ENCODE data around the gene KIF11. TPM values are rescaled to one million over a fixed set of nuclear protein-coding genes. Genes with fewer than 3 reads are reported as not detected.

The KIF11 gene
- total RNA-seq, 1 donor = 4.0 TPM

GRCh38 chr10:92681306-92681834 is 88.4 kb downstream of the KIF11 start:
- Histone ChIP-seq H3K27me3 (ENCODE audit: insufficient read depth, low read length) (no peaks in the 10 kb centered on the region), H3K36me3 (ENCODE audit: insufficient read depth, low read length) (no peaks in the 10 kb centered on the region), H3K27ac (ENCODE audit: low read depth, low read length) (no peak overlapping the region), H4K20me1 (ENCODE audit: insufficient read depth, low read length) (no peaks in the 10 kb centered on the region), H3K4me1 (ENCODE audit: insufficient read depth, low read length) (no peaks in the 10 kb centered on the region), H3K79me2 (ENCODE audit: insufficient read depth, low read length) (no peaks in the 10 kb centered on the region), H3K4me2 (ENCODE audit: insufficient read depth, low read length) (no peak overlapping the region), H3K9me3 (ENCODE audit: low read depth, low read length) (peaks cover 2% of the 10 kb centered on the region), H3K4me3 (ENCODE audit: insufficient read depth, low read length) (no peak overlapping the region), H2AFZ (ENCODE audit: low read length) (no peak overlapping the region)
- no peak for DNase-seq (ENCODE audit: insufficient read length, low spot score, missing footprints)
- no peak for TF ChIP-seq CTCF (IDR thresholded peaks at IDR 0.05; ENCODE audit: extremely low read depth, low read depth, low read length)

GRCh38 chr10:92688573-92688926 is 95.6 kb downstream of the KIF11 start:
- peak overlapping the region; percentile 83 for H3K4me3 ChIP-seq (ENCODE audit: insufficient read depth, low read length)
- H3K79me2 ChIP-seq (ENCODE audit: insufficient read depth, low read length) = no peaks in the 10 kb centered on the region
- peaks cover 2% of the 10 kb centered on the region for H3K9me3 ChIP-seq (ENCODE audit: low read depth, low read length)
- no peak overlapping the region for H3K27ac ChIP-seq (ENCODE audit: low read depth, low read length)
- H3K4me1 ChIP-seq (ENCODE audit: insufficient read depth, low read length) = no peaks in the 10 kb centered on the region
- peak overlapping the region; percentile 85 for H3K4me2 ChIP-seq (ENCODE audit: insufficient read depth, low read length)
- DNase-seq (ENCODE audit: insufficient read length, low spot score, missing footprints) = no peak
- TF ChIP-seq CTCF (IDR thresholded peaks at IDR 0.05; ENCODE audit: extremely low read depth, low read depth, low read length) = no peak
- H2AFZ ChIP-seq (ENCODE audit: low read length) = peak overlapping the region; percentile 91
- no peaks in the 10 kb centered on the region for H3K36me3 ChIP-seq (ENCODE audit: insufficient read depth, low read length)
- no peaks in the 10 kb centered on the region for H3K27me3 ChIP-seq (ENCODE audit: insufficient read depth, low read length)
- no peaks in the 10 kb centered on the region for H4K20me1 ChIP-seq (ENCODE audit: insufficient read depth, low read length)

GRCh38 chr10:92688927-92689662 is 96.2 kb downstream of the KIF11 start:
- peak; percentile 91 for DNase-seq (ENCODE audit: insufficient read length, low spot score, missing footprints)

More at GRCh38 chr10:92688927-92689662, 96.2 kb downstream of the KIF11 start:
- Histone ChIP-seq H3K4me2 (ENCODE audit: insufficient read depth, low read length) (peak overlapping the region; percentile 85), H3K79me2 (ENCODE audit: insufficient read depth, low read length) (no peaks in the 10 kb centered on the region), H3K4me1 (ENCODE audit: insufficient read depth, low read length) (no peaks in the 10 kb centered on the region), H3K36me3 (ENCODE audit: insufficient read depth, low read length) (no peaks in the 10 kb centered on the region), H3K9me3 (ENCODE audit: low read depth, low read length) (peaks cover 2% of the 10 kb centered on the region), H3K27ac (ENCODE audit: low read depth, low read length) (no peak overlapping the region), H3K4me3 (ENCODE audit: insufficient read depth, low read length) (peak overlapping the region; percentile 83), H3K27me3 (ENCODE audit: insufficient read depth, low read length) (no peaks in the 10 kb centered on the region), H4K20me1 (ENCODE audit: insufficient read depth, low read length) (no peaks in the 10 kb centered on the region), H2AFZ (ENCODE audit: low read length) (peak overlapping the region; percentile 91)
- TF ChIP-seq CTCF (IDR thresholded peaks at IDR 0.05; ENCODE audit: extremely low read depth, low read depth, low read length) = peak; percentile 7

All from osteoblast (primary cell).